ENCODE results near the gene MAX. TPM values are rescaled to one million over a fixed set of nuclear protein-coding genes. Genes with fewer than 3 reads are reported as not detected.
A peak's percentile ranks its signal among the peaks of the same experiment; 100 is the strongest.

MAX gene
- total RNA-seq, 1 donor from 2014 or later: 83.5 TPM

DNA sequence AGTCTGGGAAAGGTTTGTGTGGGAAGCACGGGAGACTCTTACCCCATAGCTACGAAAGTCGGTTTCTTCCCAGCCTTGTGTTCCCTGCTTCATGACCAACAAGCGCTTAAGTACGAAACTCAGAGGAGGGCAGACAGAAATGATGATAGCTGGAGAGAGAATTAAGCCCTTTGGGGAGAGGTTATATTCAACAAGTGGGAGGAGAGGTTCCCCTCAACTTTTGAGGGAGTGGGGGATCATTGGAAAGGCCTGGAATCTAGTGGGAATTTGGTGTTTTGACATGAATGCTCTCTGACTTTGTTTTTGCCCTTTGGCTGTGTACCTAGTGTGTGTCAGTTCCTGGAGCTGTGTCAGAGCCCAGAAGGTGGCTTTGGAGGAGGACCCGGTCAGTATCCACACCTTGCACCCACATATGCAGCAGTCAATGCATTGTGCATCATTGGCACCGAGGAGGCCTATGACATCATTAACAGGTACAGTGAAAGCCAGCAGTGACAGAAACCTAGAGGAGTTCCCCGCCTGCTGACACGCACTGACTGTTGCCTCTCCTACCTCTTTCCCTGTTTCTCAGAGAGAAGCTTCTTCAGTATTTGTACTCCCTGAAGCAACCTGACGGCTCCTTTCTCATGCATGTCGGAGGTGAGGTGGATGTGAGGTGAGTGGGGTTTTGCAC, 75.1 kb downstream of the MAX start:
- TF ChIP-seq, protein P1, sequence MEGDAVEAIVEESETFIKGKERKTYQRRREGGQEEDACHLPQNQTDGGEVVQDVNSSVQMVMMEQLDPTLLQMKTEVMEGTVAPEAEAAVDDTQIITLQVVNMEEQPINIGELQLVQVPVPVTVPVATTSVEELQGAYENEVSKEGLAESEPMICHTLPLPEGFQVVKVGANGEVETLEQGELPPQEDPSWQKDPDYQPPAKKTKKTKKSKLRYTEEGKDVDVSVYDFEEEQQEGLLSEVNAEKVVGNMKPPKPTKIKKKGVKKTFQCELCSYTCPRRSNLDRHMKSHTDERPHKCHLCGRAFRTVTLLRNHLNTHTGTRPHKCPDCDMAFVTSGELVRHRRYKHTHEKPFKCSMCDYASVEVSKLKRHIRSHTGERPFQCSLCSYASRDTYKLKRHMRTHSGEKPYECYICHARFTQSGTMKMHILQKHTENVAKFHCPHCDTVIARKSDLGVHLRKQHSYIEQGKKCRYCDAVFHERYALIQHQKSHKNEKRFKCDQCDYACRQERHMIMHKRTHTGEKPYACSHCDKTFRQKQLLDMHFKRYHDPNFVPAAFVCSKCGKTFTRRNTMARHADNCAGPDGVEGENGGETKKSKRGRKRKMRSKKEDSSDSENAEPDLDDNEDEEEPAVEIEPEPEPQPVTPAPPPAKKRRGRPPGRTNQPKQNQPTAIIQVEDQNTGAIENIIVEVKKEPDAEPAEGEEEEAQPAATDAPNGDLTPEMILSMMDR (IDR thresholded peaks at IDR 0.05; ENCODE audit: partially characterized antibody, unreplicated experiment): no peak
- H3K4me1 Mint-ChIP-seq (ENCODE audit: low read depth, unreplicated experiment): peaks cover 2% of the 10 kb centered on the region
- H3K4me3 Mint-ChIP-seq (ENCODE audit: unreplicated experiment): no peak overlapping the region
- H3K9me3 Mint-ChIP-seq (ENCODE audit: unreplicated experiment): peaks cover 1% of the 10 kb centered on the region
- H3K27ac Mint-ChIP-seq (ENCODE audit: unreplicated experiment): no peak overlapping the region
- peaks cover 4% of the 10 kb centered on the region for H3K36me3 Mint-ChIP-seq (ENCODE audit: unreplicated experiment)
- no peak for DNase-seq
- peaks cover 1% of the 10 kb centered on the region for H3K27me3 Mint-ChIP-seq (ENCODE audit: unreplicated experiment)

DNA sequence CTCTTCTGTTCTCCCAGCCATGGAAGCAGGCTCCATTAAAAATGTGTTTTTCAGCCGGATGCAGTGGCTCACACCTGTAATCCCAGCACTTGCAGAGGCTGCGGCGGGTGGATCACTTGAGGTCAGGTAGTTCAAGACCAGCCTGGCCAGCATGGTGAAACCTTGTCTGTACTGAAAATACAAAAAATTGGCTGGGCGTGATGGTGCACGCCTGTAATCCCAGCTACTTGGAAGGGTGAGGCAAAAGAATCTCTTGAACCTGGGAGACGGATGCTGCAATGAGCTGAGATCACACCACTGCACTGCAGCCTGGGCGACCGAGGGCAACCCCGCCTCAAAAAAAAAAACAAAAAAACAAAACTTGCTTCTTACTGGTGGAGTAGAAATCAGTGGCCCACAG, 75.8 kb downstream of the MAX start:
- no peak for DNase-seq
- Mint-ChIP-seq H3K4me3 (ENCODE audit: unreplicated experiment) (no peak overlapping the region), H3K36me3 (ENCODE audit: unreplicated experiment) (no peaks in the 10 kb centered on the region), H3K4me1 (ENCODE audit: low read depth, unreplicated experiment) (no peaks in the 10 kb centered on the region), H3K9me3 (ENCODE audit: unreplicated experiment) (peaks cover 1% of the 10 kb centered on the region), H3K27ac (ENCODE audit: unreplicated experiment) (no peak overlapping the region), H3K27me3 (ENCODE audit: unreplicated experiment) (no peaks in the 10 kb centered on the region)
- TF ChIP-seq, protein P1 (IDR thresholded peaks at IDR 0.05; ENCODE audit: partially characterized antibody, unreplicated experiment): no peak

DNA sequence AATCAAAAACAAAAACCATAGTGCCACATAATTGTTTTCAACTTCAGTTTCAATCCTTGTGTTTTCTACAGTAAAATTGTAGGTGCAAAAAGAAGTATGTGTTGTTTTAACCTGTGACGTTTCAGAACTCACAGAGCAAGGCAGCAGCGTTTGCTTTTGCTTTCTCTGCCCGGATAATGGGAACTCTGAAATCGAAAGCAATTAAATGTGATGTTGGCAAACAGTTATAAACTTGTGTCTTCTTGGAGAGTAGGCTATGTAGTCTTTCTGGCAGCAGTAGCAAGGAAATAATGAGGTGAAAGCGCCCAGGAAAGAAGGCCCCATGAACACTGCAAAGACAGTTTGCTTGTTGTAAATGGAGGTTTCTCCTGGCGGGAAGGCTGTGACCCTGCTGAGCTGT, 76.5 kb downstream of the MAX start:
- TF ChIP-seq, protein P1 (IDR thresholded peaks at IDR 0.05; ENCODE audit: partially characterized antibody, unreplicated experiment): no peak
- H3K27ac Mint-ChIP-seq (ENCODE audit: unreplicated experiment): no peak overlapping the region
- no peaks in the 10 kb centered on the region for H3K4me1 Mint-ChIP-seq (ENCODE audit: low read depth, unreplicated experiment)
- H3K9me3 Mint-ChIP-seq (ENCODE audit: unreplicated experiment): peaks cover 1% of the 10 kb centered on the region
- no peaks in the 10 kb centered on the region for H3K27me3 Mint-ChIP-seq (ENCODE audit: unreplicated experiment)
- DNase-seq: no peak
- H3K4me3 Mint-ChIP-seq (ENCODE audit: unreplicated experiment): no peak overlapping the region
- no peaks in the 10 kb centered on the region for H3K36me3 Mint-ChIP-seq (ENCODE audit: unreplicated experiment)

Small RNA genes within 50 kb of the gene (microRNA-seq; reads per million reads assigned to microRNA genes)
- gene MIR4706 (ENCODE audit: unreplicated experiment): 3.6 reads per million, percentile 26 among the genes with 10 or more reads in this experiment

Other genes starting within 250 kb of the MAX start
- gene SPTB, start 222.6 kb downstream of the MAX start, total RNA-seq (ENCODE audit: unreplicated experiment): 1.9 TPM
- gene CHURC1, start 188.1 kb downstream of the MAX start, total RNA-seq (ENCODE audit: unreplicated experiment): 40.6 TPM
- 1.3 TPM for gene GPX2, start 159.8 kb downstream of the MAX start, total RNA-seq (ENCODE audit: unreplicated experiment)
- gene RAB15, start 130.2 kb downstream of the MAX start, total RNA-seq (ENCODE audit: unreplicated experiment): 79.5 TPM
- gene FNTB, start 115.6 kb downstream of the MAX start, total RNA-seq (ENCODE audit: unreplicated experiment): 15.2 TPM

Data from glutamatergic neuron (in vitro differentiated cells).